Peyer's patch (tissue), 4 donors: ENCODE data around the gene RMDN2.

Experiments used
- CTCF ChIP-seq, 6 experiments: fragments of 450-650 bp in 4 of 6; fragments of 200-600 bp in 2 of 6; sonication (generic) in 1 of 6; IDR thresholded peaks; one replicate each; pipeline ENCODE4 v1.5.1; 2017 to 2019; ENCODE audit warnings: antibody characterized with exemption in 6 of 6, mild to moderate bottlenecking in 3 of 6, moderate library complexity in 1 of 6
- POLR2A ChIP-seq, 2 donors: fragments of 450-650 bp; IDR thresholded peaks; one replicate each; pipeline ENCODE4 v1.5.1; 2017; ENCODE audit warnings: antibody characterized with exemption in 2 of 2, mild to moderate bottlenecking in 2 of 2, moderate library complexity in 2 of 2

- no peak for TF ChIP-seq POLR2A (IDR thresholded peaks at IDR 0.05)
- TF ChIP-seq CTCF (IDR thresholded peaks at IDR 0.05): no peak
Measured at GRCh38 chr2:37993143-37993542, 68.1 kb downstream of the RMDN2 start.
